Esophagus muscularis mucosa (tissue), 3 donors: ENCODE data around the gene ITGB5.

ENCODE experiments used
- CTCF ChIP-seq, 3 experiments: fragments of 200-600 bp in 2 of 3; fragments of 450-650 bp in 1 of 3; sonication (generic) in 2 of 3; IDR thresholded peaks; one replicate each; pipeline ENCODE4 v1.5.1; 2017 to 2019; ENCODE audit warnings: antibody characterized with exemption in 3 of 3, mild to moderate bottlenecking in 2 of 3, moderate library complexity in 1 of 3
- EP300 ChIP-seq: sonication (generic); formaldehyde crosslinking; IDR thresholded peaks from one replicate; pipeline ENCODE4 v1.6.1; 2017; ENCODE audit warnings: antibody characterized with exemption

- TF ChIP-seq CTCF (IDR thresholded peaks at IDR 0.05) (no peak), EP300 (no peak)
Observed at GRCh38 chr3:124776856-124777255, 110.3 kb downstream of the ITGB5 start.
